Pancreas (tissue), 10 donors: ENCODE results near the gene SPHK2. TPM values are rescaled to one million over a fixed set of nuclear protein-coding genes. Genes with fewer than 3 reads are reported as not detected.
"Not testable (repeated sequence)": the region's sequence is repeated elsewhere in the genome, so short reads cannot be mapped to it uniquely, and the experiment has no call there.

Experiments used
- ATAC-seq, 4 donors: fragments of 200-7000 bp; cut with Tn5 transposase; one replicate each; pipeline versions ENCODE4 v1.8.0 to v1.9.1; 2020; ENCODE audit warnings: mild to moderate bottlenecking in 4 of 4, moderate library complexity in 4 of 4
- DNase-seq, 6 donors: peaks; one replicate each; pipeline ENCODE4 v3.0.0-alpha.2; 2020
- FAIRE-seq: peaks from 2 replicates; lab custom pipeline; 2012; peaks lifted over from hg19 to GRCh38; lab: Jason Lieb, UNC
- H3K27ac ChIP-seq, 4 donors: fragments of 200-600 bp; sonication (generic); 1 replicate in 3 of 4; 2 replicates in 1 of 4; pipeline versions ENCODE4 v1.5.0 to v1.8.0; 2020
- H3K27me3 ChIP-seq, 4 donors: fragments of 200-600 bp; one replicate each; pipeline ENCODE4 v1.8.0; 2021
- H3K36me3 ChIP-seq, 3 donors: fragments of 200-600 bp; sonication (generic) in 1 of 3; one replicate each; pipeline versions ENCODE4 v1.5.0 to v1.8.0; 2020 to 2021
- H3K4me1 ChIP-seq, 3 donors: fragments of 200-600 bp; one replicate each; pipeline ENCODE4 v1.8.0; 2021
- H3K4me3 ChIP-seq, 4 donors: fragments of 200-600 bp; sonication (generic) in 2 of 4; one replicate each; pipeline versions ENCODE4 v1.5.0 to v1.8.0; 2020 to 2021
- H3K9me3 ChIP-seq, 4 donors: fragments of 200-600 bp; one replicate each; pipeline ENCODE4 v1.8.0; 2021
- WGBS, 2 donors: extraction: QIAGEN DNeasy Blood & Tissue Kit; methylation state at CpG; one replicate each; pipeline ENCODE4 v1.1.7; 2013; 5-methylcytosine and 5-hydroxymethylcytosine counted together
- intact Hi-C, 3 donors: fragments of 100-400 bp; cut with DNase I; formaldehyde crosslinking; loops; one replicate each; pipeline versions ENCODE4 v1.11.1 to v1.14.2; 2022
- polyA plus RNA-seq, 2 donors: library from polyadenylated mRNA; stranded (reverse); fragments of 200-250 nt; gene quantifications; one replicate each; pipeline ENCODE4 v1.2.3, GENCODE V29; 2013
- total RNA-seq, 6 donors: library from RNA; stranded (reverse); fragmentation: NEBNext Ultra II Directional in 4 of 6; extraction: Animal tissue kit (Norgen Biotek cat#: 25700) in 4 of 6; gene quantifications; one replicate each; pipeline versions ENCODE4 v1.2.1 to v1.2.4, GENCODE V29; 2021 to 2023
- TF ChIP-seq, protein P1 (sequence below), 4 donors: fragments of 200-600 bp; sonication (generic) in 3 of 4; IDR thresholded peaks; one replicate each; pipeline versions ENCODE4 v1.5.0 to v1.8.0; 2021; ENCODE audit warnings: antibody characterized with exemption in 4 of 4
- donor health status: healthy with polysubstance abuse.
- donor health status: DM: no; HTN: no; CAD: no; lungs with moderate emphysema.
- donor health status: DM: no; HTN: no; CAD: no.
- donor health status: control.
- donor health status: control.
- donor health status: Bipolar disorder and iron deficiency.
- donor health status: DM: yes; HTN: yes; CAD: no.
- donor health status: DM: no; HTN: no; CAD: no.
- donor health status: DM: no; HTN: no; CAD: no.
- donor health status: DM: yes; HTN: yes; CAD: no.

SPHK2 gene
- total and polyA plus RNA-seq, 8 donors = 4.3 to 24.0 (median 7.5) TPM

DNA sequence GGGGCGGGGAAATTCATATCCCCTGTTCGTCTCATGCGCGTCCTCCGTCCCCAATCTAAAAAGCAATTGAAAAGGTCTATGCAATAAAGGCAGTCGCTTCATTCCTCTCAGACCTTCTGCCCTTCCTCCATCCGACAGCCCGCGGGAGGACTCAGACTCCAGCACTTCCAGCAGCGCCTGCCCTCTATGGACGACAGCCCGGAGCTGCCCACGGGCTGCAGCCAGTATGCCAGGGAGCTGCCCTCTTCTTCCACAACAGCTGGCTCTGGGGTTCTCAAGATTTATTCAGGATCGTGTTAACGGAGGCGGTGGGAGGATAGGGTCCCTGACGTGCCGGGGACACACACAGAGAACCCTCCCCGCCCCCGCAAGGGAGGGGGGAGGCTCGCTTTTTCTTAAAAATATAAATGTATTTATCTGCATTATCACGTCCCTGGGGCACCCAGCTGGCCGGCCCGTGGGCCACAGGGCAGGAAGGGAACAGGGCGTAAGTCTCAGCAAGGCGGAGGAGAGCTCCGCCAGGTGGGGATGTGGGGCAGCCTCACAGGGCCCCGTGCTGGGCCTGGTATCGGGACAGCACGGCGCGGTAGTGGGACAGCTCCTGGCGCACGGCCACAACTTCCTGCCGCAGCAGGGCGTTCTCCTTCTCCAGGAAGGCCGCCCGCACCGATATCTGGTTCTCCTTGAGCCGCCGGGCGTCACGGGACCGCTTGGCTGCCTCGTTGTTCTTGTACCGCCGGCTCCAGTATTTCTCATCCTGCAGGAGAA is 11.2 kb downstream of the SPHK2 start:
- intact Hi-C loops = no loop called here
- Histone ChIP-seq H3K36me3 (peaks cover 0 to 11% (median 0%) of the 10 kb centered on the region in 3 donors), H3K9me3 (no peaks in the 10 kb centered on the region), H3K27ac (no peak overlapping the region), H3K27me3 (no peaks in the 10 kb centered on the region), H3K4me3 (no peak overlapping the region), H3K4me1 (peaks cover 13 to 19% (median 19%) of the 10 kb centered on the region in 3 donors)
- FAIRE-seq (no peak), ATAC-seq (no peak), DNase-seq (peak in 3 of 6 donors; percentile 59 to 76 (median 66))
- TF ChIP-seq, protein P1, sequence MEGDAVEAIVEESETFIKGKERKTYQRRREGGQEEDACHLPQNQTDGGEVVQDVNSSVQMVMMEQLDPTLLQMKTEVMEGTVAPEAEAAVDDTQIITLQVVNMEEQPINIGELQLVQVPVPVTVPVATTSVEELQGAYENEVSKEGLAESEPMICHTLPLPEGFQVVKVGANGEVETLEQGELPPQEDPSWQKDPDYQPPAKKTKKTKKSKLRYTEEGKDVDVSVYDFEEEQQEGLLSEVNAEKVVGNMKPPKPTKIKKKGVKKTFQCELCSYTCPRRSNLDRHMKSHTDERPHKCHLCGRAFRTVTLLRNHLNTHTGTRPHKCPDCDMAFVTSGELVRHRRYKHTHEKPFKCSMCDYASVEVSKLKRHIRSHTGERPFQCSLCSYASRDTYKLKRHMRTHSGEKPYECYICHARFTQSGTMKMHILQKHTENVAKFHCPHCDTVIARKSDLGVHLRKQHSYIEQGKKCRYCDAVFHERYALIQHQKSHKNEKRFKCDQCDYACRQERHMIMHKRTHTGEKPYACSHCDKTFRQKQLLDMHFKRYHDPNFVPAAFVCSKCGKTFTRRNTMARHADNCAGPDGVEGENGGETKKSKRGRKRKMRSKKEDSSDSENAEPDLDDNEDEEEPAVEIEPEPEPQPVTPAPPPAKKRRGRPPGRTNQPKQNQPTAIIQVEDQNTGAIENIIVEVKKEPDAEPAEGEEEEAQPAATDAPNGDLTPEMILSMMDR (IDR thresholded peaks at IDR 0.05) = no peak
- WGBS, 2 donors = 58 to 66% methylated on average over 43 to 47 of the region's 47 CpGs

DNA sequence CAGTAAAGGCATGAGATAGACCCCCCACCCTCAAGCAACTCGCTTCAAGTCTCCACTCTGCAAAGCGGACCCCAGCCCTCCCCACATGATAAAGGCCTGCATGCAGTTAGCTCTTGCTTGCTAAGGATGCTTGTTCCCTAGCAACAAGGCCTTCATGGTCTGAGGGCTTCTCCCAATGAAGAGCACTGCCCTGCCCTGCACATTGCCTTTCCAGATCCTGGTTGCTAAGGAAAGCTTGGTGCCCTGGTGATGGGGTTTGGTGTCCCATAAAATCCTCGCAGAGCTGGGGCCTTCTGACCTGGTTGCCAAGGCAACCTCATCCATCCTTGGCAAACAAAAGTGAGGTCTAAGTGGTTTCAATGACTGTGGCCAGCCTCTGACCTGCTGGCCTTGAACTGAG is 11.9 kb downstream of the SPHK2 start:
- intact Hi-C loops = no loop called here
- DNase-seq = no peak
- no peak for FAIRE-seq
- no peak overlapping the region for H3K27ac ChIP-seq
- ATAC-seq = no peak
- peaks cover 13 to 19% (median 19%) of the 10 kb centered on the region in 3 donors for H3K4me1 ChIP-seq
- TF ChIP-seq, protein P1 (IDR thresholded peaks at IDR 0.05) = no peak
- H3K36me3 ChIP-seq = peaks cover 0 to 11% (median 0%) of the 10 kb centered on the region in 3 donors
- H3K9me3 ChIP-seq = no peaks in the 10 kb centered on the region
- no peak overlapping the region for H3K4me3 ChIP-seq
- H3K27me3 ChIP-seq = no peaks in the 10 kb centered on the region
- 79 to 81% methylated on average over 3 of the region's 3 CpGs for WGBS, 2 donors

DNA sequence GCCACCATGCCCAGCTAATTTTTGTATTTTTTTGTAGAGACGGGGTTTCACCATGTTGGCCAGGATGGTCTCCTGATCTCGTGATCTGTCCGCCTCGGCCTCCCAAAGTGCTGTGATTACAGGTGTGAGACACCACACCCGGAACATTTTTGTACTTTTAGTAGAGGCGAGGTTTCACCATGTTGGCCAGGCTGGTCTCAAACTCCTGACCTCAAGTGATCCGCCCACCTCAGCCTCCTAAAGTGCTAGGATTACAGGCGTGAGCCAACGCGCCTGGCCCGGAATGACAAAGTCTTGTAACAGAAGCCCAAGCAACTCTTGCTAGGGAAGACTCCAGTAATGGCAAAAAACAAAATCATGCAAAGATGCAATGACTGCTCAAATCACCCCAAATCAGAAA is 13.0 kb downstream of the SPHK2 start:
- DNase-seq, FAIRE-seq, ATAC-seq, intact Hi-C loops, H3K4me3 ChIP-seq, H3K27ac ChIP-seq, H3K9me3 ChIP-seq, H3K27me3 ChIP-seq: not testable (repeated sequence)
- Histone ChIP-seq H3K36me3 (peaks cover 0 to 11% (median 0%) of the 10 kb centered on the region in 3 donors), H3K4me1 (peaks cover 13 to 19% (median 19%) of the 10 kb centered on the region in 3 donors)
- 93 to 95% methylated on average over 11 of the region's 11 CpGs for WGBS, 2 donors

DNA sequence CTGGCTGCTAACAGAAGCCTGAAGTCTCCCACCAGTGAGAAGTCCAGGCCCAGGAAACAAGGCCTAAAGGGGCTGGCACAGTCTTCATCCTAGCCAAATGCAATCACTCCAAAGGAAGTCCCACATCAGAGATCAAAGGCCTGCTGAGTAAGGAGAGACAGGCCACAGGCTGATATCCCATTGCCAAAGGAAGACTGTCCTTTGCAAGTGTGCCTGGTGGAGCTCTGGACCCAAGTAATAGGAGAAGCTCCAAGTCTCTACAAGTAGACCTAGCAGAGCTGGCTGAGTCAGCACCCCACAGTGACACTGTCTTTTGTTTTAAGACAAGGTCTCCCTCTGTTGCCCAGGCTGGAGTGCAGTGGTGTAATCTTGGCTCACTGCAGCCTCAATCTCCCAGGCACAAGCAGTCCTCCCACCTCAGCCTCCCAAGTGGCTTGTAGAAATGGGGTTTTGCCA is 13.4 kb downstream of the SPHK2 start:
- no peak for ATAC-seq
- TF ChIP-seq, protein P1 (IDR thresholded peaks at IDR 0.05) = no peak
- H3K4me3 ChIP-seq = no peak overlapping the region
- no peaks in the 10 kb centered on the region for H3K27me3 ChIP-seq
- peaks cover 0 to 11% (median 0%) of the 10 kb centered on the region in 3 donors for H3K36me3 ChIP-seq
- H3K4me1 ChIP-seq = peaks cover 13 to 19% (median 19%) of the 10 kb centered on the region in 3 donors
- H3K9me3 ChIP-seq = no peaks in the 10 kb centered on the region
- FAIRE-seq = no peak
- no peak overlapping the region for H3K27ac ChIP-seq
- no peak for DNase-seq
- intact Hi-C loops = no loop called here

DNA sequence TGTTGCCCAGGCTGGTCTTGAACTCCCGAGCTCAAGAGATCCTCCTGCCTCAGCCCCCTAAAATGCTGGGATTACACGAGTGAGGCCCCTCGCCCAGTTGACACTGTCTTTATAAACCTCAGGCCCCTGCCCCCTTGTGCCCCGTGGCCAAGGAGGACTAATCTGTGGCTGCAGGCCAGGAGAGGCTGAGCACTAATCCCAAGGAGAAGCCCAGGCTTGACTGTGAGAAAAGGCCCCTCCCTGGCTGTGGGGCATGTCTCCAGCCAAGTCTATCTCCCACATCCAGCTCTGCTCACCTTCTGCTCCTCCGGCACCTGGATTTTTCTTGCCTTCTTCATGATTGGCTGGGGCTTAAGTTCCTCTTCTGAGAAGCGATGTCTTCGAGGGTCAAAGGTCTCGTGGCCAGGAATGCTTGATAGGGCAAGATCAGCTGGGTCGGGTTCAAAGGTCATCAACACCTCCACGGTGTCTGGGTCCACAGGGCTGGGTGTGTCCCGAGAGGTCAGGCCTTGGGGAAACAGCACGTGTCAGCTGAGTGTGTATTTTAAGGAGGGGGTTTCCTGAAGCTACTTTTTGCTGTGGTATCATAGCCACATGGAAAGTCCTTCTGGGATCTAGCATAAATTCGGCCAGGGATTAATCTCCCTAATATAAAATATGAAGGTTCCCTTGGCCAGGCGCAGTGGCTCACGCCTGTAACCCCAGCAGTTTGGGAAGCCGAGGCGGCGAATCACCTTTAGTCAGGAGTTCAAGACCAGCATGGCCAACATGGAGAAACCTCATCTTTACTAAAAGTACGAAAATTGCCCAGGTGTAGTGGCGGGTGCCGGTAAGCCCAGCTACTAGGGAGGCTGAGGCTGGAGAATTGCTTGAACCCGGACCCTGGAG is 14.1 kb downstream of the SPHK2 start:
- H3K4me3 ChIP-seq = peak overlapping the region in 2 of 4 donors; percentile 75 to 84
- peaks cover 14 to 20% (median 19%) of the 10 kb centered on the region in 3 donors for H3K4me1 ChIP-seq
- peak in 2 of 6 donors; percentile 47 to 58 for DNase-seq

More for the DNA sequence above, 14.1 kb downstream of the SPHK2 start:
- no peak for FAIRE-seq
- peak overlapping the region; percentile 90 to 97 (median 92) for H3K27ac ChIP-seq
- H3K36me3 ChIP-seq = peaks cover 0 to 11% (median 0%) of the 10 kb centered on the region in 3 donors
- H3K9me3 ChIP-seq = no peaks in the 10 kb centered on the region
- whole genome bisulfite sequencing, 2 donors = 51 to 57% methylated on average over 22 of the region's 22 CpGs
- TF ChIP-seq, protein P1 (IDR thresholded peaks at IDR 0.05) = no peak
- intact Hi-C loops = no loop called here
- no peaks in the 10 kb centered on the region for H3K27me3 ChIP-seq
- no peak for ATAC-seq
